Measurements from ENCODE around the gene MAPKBP1. TPM values are rescaled to one million over a fixed set of nuclear protein-coding genes. Genes with fewer than 3 reads are reported as not detected.

Gene MAPKBP1
- total RNA-seq, 2 donors from 2014 or later = 35.8 to 37.0 TPM

DNA sequence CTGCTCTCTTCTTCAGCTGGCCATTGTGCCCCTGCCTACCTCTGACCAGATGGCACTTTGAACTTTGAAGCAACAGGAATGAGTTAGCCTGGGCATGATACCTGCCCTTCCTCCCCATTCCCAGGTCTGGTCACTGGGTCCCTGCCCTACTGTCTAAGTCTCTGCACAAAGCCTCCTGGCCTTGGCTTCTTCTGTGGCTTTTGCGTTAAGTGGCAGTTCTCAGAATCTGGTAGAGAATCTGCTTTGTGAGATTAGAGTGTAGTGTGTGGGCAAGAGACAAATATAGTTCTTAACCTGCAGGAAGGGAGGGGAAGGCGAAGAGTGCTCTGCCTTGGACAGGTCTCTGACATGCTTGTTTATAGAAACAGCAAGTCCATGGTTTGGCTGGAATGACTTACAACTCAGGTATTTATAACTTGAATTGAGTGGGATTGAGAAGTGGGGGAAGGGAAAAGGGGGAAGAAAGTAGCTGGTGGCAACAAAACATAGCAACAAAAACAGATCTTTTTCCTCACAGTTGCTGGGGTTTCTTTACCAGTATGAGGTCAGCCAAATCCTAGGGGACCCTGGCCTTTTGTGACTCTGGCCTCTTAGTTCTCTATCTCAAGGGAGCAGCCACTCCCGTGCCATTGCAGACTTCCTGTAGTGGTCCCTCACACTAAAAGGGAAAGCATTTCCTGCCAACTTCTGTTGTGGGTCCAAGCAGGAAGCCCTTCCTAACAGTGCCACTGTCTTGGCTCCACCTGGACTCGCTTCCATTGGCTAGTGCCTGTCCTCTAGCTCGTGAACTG, 16.7 kb downstream of the MAPKBP1 start:
- Histone ChIP-seq H3K36me3 (no peaks in the 10 kb centered on the region), H3K4me3 (no peak overlapping the region), H3K4me1 (ENCODE audit: control insufficient read depth in 1 of 2, low read depth in 2 of 2) (peaks cover 29 to 45% of the 10 kb centered on the region in 2 donors), H3K27ac (peak overlapping the region; percentile 35 to 61), H3K27me3 (replicated peaks; ENCODE audit: insufficient read depth) (no peaks in the 10 kb centered on the region), H3K9me3 (no peaks in the 10 kb centered on the region)
- TF ChIP-seq, protein P1, sequence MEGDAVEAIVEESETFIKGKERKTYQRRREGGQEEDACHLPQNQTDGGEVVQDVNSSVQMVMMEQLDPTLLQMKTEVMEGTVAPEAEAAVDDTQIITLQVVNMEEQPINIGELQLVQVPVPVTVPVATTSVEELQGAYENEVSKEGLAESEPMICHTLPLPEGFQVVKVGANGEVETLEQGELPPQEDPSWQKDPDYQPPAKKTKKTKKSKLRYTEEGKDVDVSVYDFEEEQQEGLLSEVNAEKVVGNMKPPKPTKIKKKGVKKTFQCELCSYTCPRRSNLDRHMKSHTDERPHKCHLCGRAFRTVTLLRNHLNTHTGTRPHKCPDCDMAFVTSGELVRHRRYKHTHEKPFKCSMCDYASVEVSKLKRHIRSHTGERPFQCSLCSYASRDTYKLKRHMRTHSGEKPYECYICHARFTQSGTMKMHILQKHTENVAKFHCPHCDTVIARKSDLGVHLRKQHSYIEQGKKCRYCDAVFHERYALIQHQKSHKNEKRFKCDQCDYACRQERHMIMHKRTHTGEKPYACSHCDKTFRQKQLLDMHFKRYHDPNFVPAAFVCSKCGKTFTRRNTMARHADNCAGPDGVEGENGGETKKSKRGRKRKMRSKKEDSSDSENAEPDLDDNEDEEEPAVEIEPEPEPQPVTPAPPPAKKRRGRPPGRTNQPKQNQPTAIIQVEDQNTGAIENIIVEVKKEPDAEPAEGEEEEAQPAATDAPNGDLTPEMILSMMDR (IDR thresholded peaks at IDR 0.05) = no peak
- DNase-seq (ENCODE audit: low spot score) = no peak
- peak; percentile 71 for ATAC-seq (ENCODE audit: insufficient number of reproducible peaks, low FRiP score, low read depth)

GRCh38 chr15:41791547-41791937, 17.3 kb downstream of the MAPKBP1 start:
- no peaks in the 10 kb centered on the region for H3K36me3 ChIP-seq
- H3K9me3 ChIP-seq = no peaks in the 10 kb centered on the region
- TF ChIP-seq, protein P1 (IDR thresholded peaks at IDR 0.05) = no peak
- DNase-seq (ENCODE audit: low spot score) (no peak), ATAC-seq (ENCODE audit: insufficient number of reproducible peaks, low FRiP score, low read depth) (no peak)
- no peak overlapping the region for H3K4me3 ChIP-seq
- H3K27me3 ChIP-seq (replicated peaks; ENCODE audit: insufficient read depth) = no peaks in the 10 kb centered on the region
- peak overlapping the region; percentile 35 to 61 for H3K27ac ChIP-seq
- H3K4me1 ChIP-seq (ENCODE audit: control insufficient read depth in 1 of 2, low read depth in 2 of 2) = peaks cover 33 to 51% of the 10 kb centered on the region in 2 donors

- DNase-seq (ENCODE audit: low spot score) = no peak
- H3K27me3 ChIP-seq (replicated peaks; ENCODE audit: insufficient read depth) = no peaks in the 10 kb centered on the region
- H3K27ac ChIP-seq = peak overlapping the region in 1 of 2 donors; percentile 61
Measured at GRCh38 chr15:41792000-41792637, 17.8 kb downstream of the MAPKBP1 start.

DNA sequence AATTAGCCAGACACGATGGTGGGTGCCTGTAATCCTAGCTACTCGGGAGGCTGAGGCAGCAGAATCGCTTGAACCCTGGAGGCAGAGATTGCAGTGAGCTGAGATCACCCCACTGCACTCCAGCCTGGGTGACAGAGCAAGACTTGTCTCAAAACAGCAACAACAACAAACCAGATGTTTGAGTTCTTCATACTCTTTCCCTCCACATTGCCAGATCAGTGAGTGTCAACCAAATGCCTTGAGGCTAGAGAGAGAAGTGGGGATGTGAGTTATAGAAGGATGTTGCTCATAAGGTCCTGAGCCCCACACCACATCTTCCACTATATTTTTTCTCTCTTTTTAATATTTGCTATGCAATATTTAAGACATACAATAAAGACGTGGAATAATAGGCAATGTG, 19.8 kb downstream of the MAPKBP1 start:
- DNase-seq (ENCODE audit: low spot score) = no peak
- no peak for ATAC-seq (ENCODE audit: insufficient number of reproducible peaks, low FRiP score, low read depth)
- no peaks in the 10 kb centered on the region for H3K27me3 ChIP-seq (replicated peaks; ENCODE audit: insufficient read depth)
- H3K4me3 ChIP-seq = no peak overlapping the region
- no peaks in the 10 kb centered on the region for H3K9me3 ChIP-seq
- TF ChIP-seq, protein P1 (IDR thresholded peaks at IDR 0.05) = no peak
- no peak overlapping the region for H3K27ac ChIP-seq
- peaks cover 34 to 51% of the 10 kb centered on the region in 2 donors for H3K4me1 ChIP-seq (ENCODE audit: control insufficient read depth in 1 of 2, low read depth in 2 of 2)
- H3K36me3 ChIP-seq = no peaks in the 10 kb centered on the region

More at GRCh38 chr15:41792000-41792637, 17.8 kb downstream of the MAPKBP1 start:
- Histone ChIP-seq H3K4me1 (ENCODE audit: control insufficient read depth in 1 of 2, low read depth in 2 of 2) (peaks cover 39 to 57% of the 10 kb centered on the region in 2 donors), H3K9me3 (no peaks in the 10 kb centered on the region), H3K36me3 (no peaks in the 10 kb centered on the region), H3K4me3 (no peak overlapping the region)
- TF ChIP-seq, protein P1 (IDR thresholded peaks at IDR 0.05) = no peak
- no peak for ATAC-seq (ENCODE audit: insufficient number of reproducible peaks, low FRiP score, low read depth)

Data from thoracic aorta (tissue), 2 donors.